Measurements from ENCODE around the gene PPEF1. TPM values are rescaled to one million over a fixed set of nuclear protein-coding genes. Genes with fewer than 3 reads are reported as not detected.

The PPEF1 gene
- total and polyA plus RNA-seq, 2 of the 4 experiments (the other 2 are of a cell fraction) = not detected

- no CpG with 5 or more reads among the region's 1 CpG for WGBS, 2 experiments (ENCODE audit: extremely low coverage in 2 of 2, insufficient read length in 1 of 2)
- H2AK5ac ChIP-seq (ENCODE audit: low read depth, low read length) = no peak overlapping the region
- H3K4me1 ChIP-seq (ENCODE audit: control insufficient read depth, insufficient read depth, low read length) = no peaks in the 10 kb centered on the region
- no peak overlapping the region for H3K4me3 ChIP-seq (ENCODE audit: insufficient read depth, low read depth, low read length)
- H2BK15ac ChIP-seq (ENCODE audit: low read depth, low read length) = no peak overlapping the region
- no peak overlapping the region for H3K56ac ChIP-seq (ENCODE audit: extremely low read depth, insufficient read depth, low read length)
- no peak overlapping the region for H2BK120ac ChIP-seq (ENCODE audit: low read depth, low read length)
- no peak overlapping the region for H4K8ac ChIP-seq (ENCODE audit: low read depth in 2 of 2, low read length in 2 of 2)
- H3K9me1 ChIP-seq (ENCODE audit: insufficient read depth, low read length) = no peaks in the 10 kb centered on the region
- dilution Hi-C loops (cut with HindIII; ENCODE audit: low sequenced_read_pairs, unreplicated experiment) (no loop called here), intact Hi-C loops (cut with micrococcal nuclease) (no loop called here), in situ Hi-C loops (cut with MboI; ENCODE audit: low sequenced_read_pairs) (no loop called here)
- no peak overlapping the region for H2AK9ac ChIP-seq (replicated peaks; ENCODE audit: low read depth, low read length, poor library complexity)
- ATAC-seq (ENCODE audit: low read depth) (no peak), DNase-seq (no peak)
- H2BK20ac ChIP-seq (ENCODE audit: low read depth, low read length) = no peak overlapping the region
- no peak overlapping the region for H3K14ac ChIP-seq (replicated peaks; ENCODE audit: low read depth, low read length)
- TF ChIP-seq POLR2A (IDR thresholded peaks at IDR 0.05; ENCODE audit: low read depth, low read length) (no peak), SMC3 (IDR thresholded peaks at IDR 0.05; ENCODE audit: low read depth, low read length) (no peak), CHD1 (IDR thresholded peaks at IDR 0.05; ENCODE audit: low read depth, low read length) (no peak), RCOR1 (IDR thresholded peaks at IDR 0.05; ENCODE audit: insufficient replicate concordance, low read length) (no peak), FOS (IDR thresholded peaks at IDR 0.05; ENCODE audit: low read depth, low read length) (no peak), MAFK (IDR thresholded peaks at IDR 0.05; ENCODE audit: low read depth, low read length) (no peak), MAZ (IDR thresholded peaks at IDR 0.05; ENCODE audit: borderline replicate concordance, low read depth, low read length) (no peak), RAD21 (IDR thresholded peaks at IDR 0.05; ENCODE audit: low read length) (no peak), MXI1 (IDR thresholded peaks at IDR 0.05; ENCODE audit: borderline replicate concordance, low read depth, low read length) (no peak), ELK1 (IDR thresholded peaks at IDR 0.05; ENCODE audit: borderline replicate concordance, low read depth, low read length) (no peak), RFX5 (IDR thresholded peaks at IDR 0.05; ENCODE audit: low read depth, low read length) (no peak)
- TF ChIP-seq, protein P1, sequence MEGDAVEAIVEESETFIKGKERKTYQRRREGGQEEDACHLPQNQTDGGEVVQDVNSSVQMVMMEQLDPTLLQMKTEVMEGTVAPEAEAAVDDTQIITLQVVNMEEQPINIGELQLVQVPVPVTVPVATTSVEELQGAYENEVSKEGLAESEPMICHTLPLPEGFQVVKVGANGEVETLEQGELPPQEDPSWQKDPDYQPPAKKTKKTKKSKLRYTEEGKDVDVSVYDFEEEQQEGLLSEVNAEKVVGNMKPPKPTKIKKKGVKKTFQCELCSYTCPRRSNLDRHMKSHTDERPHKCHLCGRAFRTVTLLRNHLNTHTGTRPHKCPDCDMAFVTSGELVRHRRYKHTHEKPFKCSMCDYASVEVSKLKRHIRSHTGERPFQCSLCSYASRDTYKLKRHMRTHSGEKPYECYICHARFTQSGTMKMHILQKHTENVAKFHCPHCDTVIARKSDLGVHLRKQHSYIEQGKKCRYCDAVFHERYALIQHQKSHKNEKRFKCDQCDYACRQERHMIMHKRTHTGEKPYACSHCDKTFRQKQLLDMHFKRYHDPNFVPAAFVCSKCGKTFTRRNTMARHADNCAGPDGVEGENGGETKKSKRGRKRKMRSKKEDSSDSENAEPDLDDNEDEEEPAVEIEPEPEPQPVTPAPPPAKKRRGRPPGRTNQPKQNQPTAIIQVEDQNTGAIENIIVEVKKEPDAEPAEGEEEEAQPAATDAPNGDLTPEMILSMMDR (conservative IDR thresholded peaks at IDR 0.05; ENCODE audit: low read depth, low read length) = no peak
- H2AFZ ChIP-seq (replicated peaks; ENCODE audit: low read length, poor library complexity) = no peak overlapping the region
- H3K79me1 ChIP-seq (ENCODE audit: low read depth in 1 of 2, low read length in 2 of 2) = no peaks in the 10 kb centered on the region
- H3K36me3 ChIP-seq (ENCODE audit: control insufficient read depth, insufficient read depth, low read length) = no peaks in the 10 kb centered on the region
- BruUV-seq (replicated peaks) = no TSS peak
- no peaks in the 10 kb centered on the region for H4K20me1 ChIP-seq (ENCODE audit: insufficient read depth, low read length)
- H3K9me3 ChIP-seq (ENCODE audit: control insufficient read depth, insufficient read depth, low read length) = no peaks in the 10 kb centered on the region
- POLR2A ChIA-PET (ENCODE audit: unreplicated experiment) = no interaction called here
- H2BK5ac ChIP-seq (ENCODE audit: low read depth, low read length, poor library complexity, severe bottlenecking) = no peak overlapping the region
- H4K5ac ChIP-seq (ENCODE audit: low read depth, low read length) = no peak overlapping the region
- no peak overlapping the region for H3K27ac ChIP-seq (ENCODE audit: insufficient read depth, low read length)
- H4K91ac ChIP-seq (ENCODE audit: insufficient read depth, low read depth, low read length) = no peak overlapping the region
- H3K23ac ChIP-seq (ENCODE audit: low read depth, low read length) = no peak overlapping the region
- H3K4me2 ChIP-seq (ENCODE audit: low read depth, low read length) = no peak overlapping the region
- no peak overlapping the region for H3K4ac ChIP-seq (ENCODE audit: low read depth, low read length)
- H3K9ac ChIP-seq (ENCODE audit: low read depth, low read length) = no peak overlapping the region
- H3K27me3 ChIP-seq (ENCODE audit: control insufficient read depth, insufficient read depth, low read length) = no peaks in the 10 kb centered on the region
- CTCF ChIA-PET = interaction anchor here (0.6 kb wide), 1 partner anchor 460 kb away, joined by 3 read pairs; no protein-coding TSS in a partner anchor
- no peak overlapping the region for H3K18ac ChIP-seq (ENCODE audit: low read depth, low read length)
Measured at GRCh38 chrX:18856645-18856997, 149.2 kb downstream of the PPEF1 start.
